ENCODE results near the gene APOL2.
A peak's percentile ranks its signal among the peaks of the same experiment; 100 is the strongest.
"Not testable (repeated sequence)": the region's sequence is repeated elsewhere in the genome, so short reads cannot be mapped to it uniquely, and the experiment has no call there.

The APOL2 gene

GRCh38 chr22:36197514-36198146, 41.7 kb downstream of the APOL2 start:
- no peak for DNase-seq (ENCODE audit: low spot score)

- no peak for DNase-seq (ENCODE audit: low spot score)
Measured at GRCh38 chr22:36197065-36197440, 42.3 kb downstream of the APOL2 start.

GRCh38 chr22:36196254-36197064, 42.9 kb downstream of the APOL2 start:
- no peak for DNase-seq (ENCODE audit: low spot score)

GRCh38 chr22:36194971-36195370, 44.4 kb downstream of the APOL2 start:
- peak; percentile 42 for DNase-seq (ENCODE audit: low spot score)

GRCh38 chr22:36194385-36194784, 44.9 kb downstream of the APOL2 start:
- DNase-seq (ENCODE audit: low spot score), result no peak

- no peak for DNase-seq (ENCODE audit: low spot score)
Measured at GRCh38 chr22:36193577-36193976, 45.8 kb downstream of the APOL2 start.

GRCh38 chr22:36193171-36193570, 46.2 kb downstream of the APOL2 start:
- DNase-seq (ENCODE audit: low spot score), result no peak

GRCh38 chr22:36192542-36192941, 46.8 kb downstream of the APOL2 start:
- DNase-seq (ENCODE audit: low spot score), result no peak

GRCh38 chr22:36191106-36191836, 48.1 kb downstream of the APOL2 start:
- no peak for DNase-seq (ENCODE audit: low spot score)

GRCh38 chr22:36187862-36188261, 51.5 kb downstream of the APOL2 start:
- DNase-seq (ENCODE audit: low spot score), result not testable (repeated sequence)

- DNase-seq (ENCODE audit: low spot score), result no peak
Measured at GRCh38 chr22:36185828-36186624, 53.3 kb downstream of the APOL2 start.

GRCh38 chr22:36184433-36185025, 54.8 kb downstream of the APOL2 start:
- DNase-seq (ENCODE audit: low spot score), result no peak

GRCh38 chr22:36183446-36183845, 55.9 kb downstream of the APOL2 start:
- DNase-seq (ENCODE audit: low spot score), result no peak

GRCh38 chr22:36182857-36183256, 56.5 kb downstream of the APOL2 start:
- DNase-seq (ENCODE audit: low spot score), result no peak

GRCh38 chr22:36182056-36182455, 57.3 kb downstream of the APOL2 start:
- DNase-seq (ENCODE audit: low spot score), result peak; percentile 52

GRCh38 chr22:36180928-36181327, 58.4 kb downstream of the APOL2 start:
- DNase-seq (ENCODE audit: low spot score), result no peak

GRCh38 chr22:36180038-36180880, 59.1 kb downstream of the APOL2 start:
- peak; percentile 89 for DNase-seq (ENCODE audit: low spot score)

GRCh38 chr22:36177160-36177559, 62.2 kb downstream of the APOL2 start:
- DNase-seq (ENCODE audit: low spot score), result no peak
